Smooth muscle cell (in vitro differentiated cells): Measurements from ENCODE around the gene ANKH. TPM values are rescaled to one million over a fixed set of nuclear protein-coding genes. Genes with fewer than 3 reads are reported as not detected.
A peak's percentile ranks its signal among the peaks of the same experiment; 100 is the strongest.

Source experiments
- DNase-seq: peaks from one replicate; lab custom pipeline; 2025; ENCODE audit not compliant: unreplicated experiment; lab: John Stamatoyannopoulos, UW
- H2AFZ ChIP-seq: fragments of 200-600 bp; sonication (generic); 2 replicates; pipeline ENCODE4 v1.6.0; 2016; ENCODE audit warnings: antibody characterized with exemption, low read depth, mild to moderate bottlenecking
- H3F3A ChIP-seq: fragments of 200-600 bp; sonication (generic); 2 replicates; pipeline ENCODE4 v1.6.0; 2017; ENCODE audit warnings: antibody characterized with exemption, low read depth
- H3K27ac ChIP-seq: fragments of 200-600 bp; sonication (generic); 2 replicates; pipeline ENCODE4 v1.5.1; 2016; ENCODE audit warnings: low read depth, mild to moderate bottlenecking
- H3K27me3 ChIP-seq: fragments of 200-600 bp; sonication (generic); 2 replicates; pipeline ENCODE4 v1.6.1; 2016; ENCODE audit warnings: low read depth, mild to moderate bottlenecking
- H3K36me3 ChIP-seq: fragments of 200-600 bp; sonication (generic); 2 replicates; pipeline ENCODE4 v1.5.1; 2016; ENCODE audit warnings: low read depth
- H3K4me1 ChIP-seq: fragments of 200-600 bp; sonication (generic); 2 replicates; pipeline ENCODE4 v1.5.1; 2016; ENCODE audit warnings: low read depth
- H3K4me2 ChIP-seq: fragments of 200-600 bp; sonication (generic); 2 replicates; pipeline ENCODE4 v1.6.0; 2016; ENCODE audit warnings: mild to moderate bottlenecking
- H3K4me3 ChIP-seq: fragments of 200-600 bp; sonication (generic); 2 replicates; pipeline ENCODE4 v1.5.1; 2016; ENCODE audit warnings: mild to moderate bottlenecking
- H3K79me2 ChIP-seq: fragments of 200-600 bp; sonication (generic); 2 replicates; pipeline ENCODE4 v1.6.0; 2016; ENCODE audit warnings: low read depth, mild to moderate bottlenecking
- H3K9ac ChIP-seq: fragments of 200-600 bp; sonication (generic); 2 replicates; pipeline ENCODE4 v1.6.0; 2016; ENCODE audit warnings: low read depth
- H3K9me3 ChIP-seq: fragments of 200-600 bp; sonication (generic); replicated peaks from 2 replicates; pipeline ENCODE4 v1.5.1; 2016; ENCODE audit warnings: low read depth
- H4K20me1 ChIP-seq: fragments of 200-600 bp; sonication (generic); 2 replicates; pipeline ENCODE4 v1.6.0; 2016; ENCODE audit warnings: low read depth
- WGBS: methylation state at CpG from one replicate; pipeline ENCODE4 v1.1.7; 2016; ENCODE audit warnings: low lambda C conversion rate; 5-methylcytosine and 5-hydroxymethylcytosine counted together
- polyA plus RNA-seq: library from polyadenylated mRNA; unstranded; fragments of >200 nt; fragmentation: Nextera tagmentation; extraction: Ambion mirVana; gene quantifications from 2 replicates; pipeline ENCODE4 v1.2.1, GENCODE V29; 2016
- total RNA-seq: library from RNA; depleted of rRNA; stranded (reverse); fragments of >200 nt; gene quantifications from 2 replicates; pipeline ENCODE4 v1.2.3, GENCODE V29; 2014
- TF ChIP-seq, protein P1 (sequence below): fragments of 200-600 bp; sonication (generic); IDR thresholded peaks from 2 replicates; pipeline ENCODE4 v1.5.1; 2017; ENCODE audit warnings: borderline replicate concordance, mild to moderate bottlenecking, antibody characterized with exemption; ENCODE audit not compliant: insufficient read depth, poor library complexity, severe bottlenecking

ANKH gene
- total and polyA plus RNA-seq, 2 experiments from 2014 or later = 48.0 to 56.6 TPM

DNA sequence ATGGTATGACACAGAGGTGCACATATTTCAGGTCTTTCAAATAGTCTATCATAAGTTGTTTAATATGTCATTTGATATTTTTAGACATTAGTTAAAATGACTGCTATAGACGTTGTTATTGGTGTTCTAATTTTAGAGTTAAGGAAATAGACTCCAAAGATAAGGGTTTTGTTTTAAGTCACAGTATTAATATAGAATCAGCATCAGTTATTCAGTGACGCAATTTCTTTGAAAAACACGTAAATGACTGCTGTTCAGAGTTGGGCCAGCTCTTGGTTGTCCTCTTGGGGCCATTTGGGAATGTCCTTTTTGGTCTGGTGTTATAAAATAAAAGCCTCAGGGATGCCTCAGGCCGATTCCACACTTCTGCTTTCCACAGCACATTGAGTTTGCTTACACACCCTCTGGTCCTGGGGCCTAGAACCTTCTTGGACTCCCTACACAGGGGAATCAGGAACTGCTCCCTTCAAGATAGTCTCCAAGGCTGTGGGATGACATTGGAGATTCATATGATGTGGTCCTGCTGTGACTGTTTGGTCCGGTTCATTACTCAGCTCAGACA, 192.7 kb downstream of the ANKH start:
- H3F3A ChIP-seq = no peaks in the 10 kb centered on the region
- H3K36me3 ChIP-seq = no peaks in the 10 kb centered on the region
- H3K4me3 ChIP-seq = no peak overlapping the region
- H2AFZ ChIP-seq = no peak overlapping the region
- H3K9me3 ChIP-seq = no peaks in the 10 kb centered on the region
- no peak overlapping the region for H3K27ac ChIP-seq
- 92% methylated on average over 5 of the region's 5 CpGs for WGBS
- H3K4me2 ChIP-seq = no peak overlapping the region
- H3K27me3 ChIP-seq = no peaks in the 10 kb centered on the region
- DNase-seq = no peak
- H3K4me1 ChIP-seq = peaks cover 18% of the 10 kb centered on the region
- TF ChIP-seq, protein P1, sequence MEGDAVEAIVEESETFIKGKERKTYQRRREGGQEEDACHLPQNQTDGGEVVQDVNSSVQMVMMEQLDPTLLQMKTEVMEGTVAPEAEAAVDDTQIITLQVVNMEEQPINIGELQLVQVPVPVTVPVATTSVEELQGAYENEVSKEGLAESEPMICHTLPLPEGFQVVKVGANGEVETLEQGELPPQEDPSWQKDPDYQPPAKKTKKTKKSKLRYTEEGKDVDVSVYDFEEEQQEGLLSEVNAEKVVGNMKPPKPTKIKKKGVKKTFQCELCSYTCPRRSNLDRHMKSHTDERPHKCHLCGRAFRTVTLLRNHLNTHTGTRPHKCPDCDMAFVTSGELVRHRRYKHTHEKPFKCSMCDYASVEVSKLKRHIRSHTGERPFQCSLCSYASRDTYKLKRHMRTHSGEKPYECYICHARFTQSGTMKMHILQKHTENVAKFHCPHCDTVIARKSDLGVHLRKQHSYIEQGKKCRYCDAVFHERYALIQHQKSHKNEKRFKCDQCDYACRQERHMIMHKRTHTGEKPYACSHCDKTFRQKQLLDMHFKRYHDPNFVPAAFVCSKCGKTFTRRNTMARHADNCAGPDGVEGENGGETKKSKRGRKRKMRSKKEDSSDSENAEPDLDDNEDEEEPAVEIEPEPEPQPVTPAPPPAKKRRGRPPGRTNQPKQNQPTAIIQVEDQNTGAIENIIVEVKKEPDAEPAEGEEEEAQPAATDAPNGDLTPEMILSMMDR = no peak
- H3K79me2 ChIP-seq = peaks cover 30% of the 10 kb centered on the region
- H3K9ac ChIP-seq = no peak overlapping the region
- H4K20me1 ChIP-seq = peaks cover 29% of the 10 kb centered on the region

DNA sequence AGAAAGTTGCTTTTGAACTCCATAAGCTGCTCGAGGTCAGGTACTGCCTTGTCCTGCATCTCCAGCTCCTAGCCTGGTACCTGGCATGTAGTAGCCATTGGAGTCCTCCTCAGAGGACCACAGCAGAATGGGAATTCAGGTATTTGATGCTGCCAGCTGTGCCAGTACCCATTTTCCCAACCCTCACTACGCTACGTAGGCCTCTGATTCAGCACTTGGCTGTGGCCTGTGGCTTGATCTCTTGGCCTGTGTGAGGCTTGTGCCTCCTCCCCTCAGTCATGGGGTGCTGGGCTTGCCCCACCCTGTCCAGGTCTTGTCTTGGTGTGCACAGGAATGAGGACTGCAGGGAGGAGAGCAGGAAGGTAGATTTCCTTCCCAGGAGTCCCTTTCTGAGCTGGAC, 195.3 kb downstream of the ANKH start:
- H4K20me1 ChIP-seq = peaks cover 53% of the 10 kb centered on the region
- no peaks in the 10 kb centered on the region for H3K27me3 ChIP-seq
- no peaks in the 10 kb centered on the region for H3K36me3 ChIP-seq
- H3K9ac ChIP-seq = peak overlapping the region; percentile 66
- H3K27ac ChIP-seq = peak overlapping the region; percentile 91
- peaks cover 18% of the 10 kb centered on the region for H3K4me1 ChIP-seq
- H3K79me2 ChIP-seq = peaks cover 55% of the 10 kb centered on the region
- DNase-seq = no peak
- peak overlapping the region; percentile 77 for H3K4me2 ChIP-seq
- no peaks in the 10 kb centered on the region for H3K9me3 ChIP-seq
- H3F3A ChIP-seq = no peaks in the 10 kb centered on the region
- H2AFZ ChIP-seq = no peak overlapping the region
- 55% methylated on average over 3 of the region's 3 CpGs for WGBS
- TF ChIP-seq, protein P1 = no peak
- no peak overlapping the region for H3K4me3 ChIP-seq

DNA sequence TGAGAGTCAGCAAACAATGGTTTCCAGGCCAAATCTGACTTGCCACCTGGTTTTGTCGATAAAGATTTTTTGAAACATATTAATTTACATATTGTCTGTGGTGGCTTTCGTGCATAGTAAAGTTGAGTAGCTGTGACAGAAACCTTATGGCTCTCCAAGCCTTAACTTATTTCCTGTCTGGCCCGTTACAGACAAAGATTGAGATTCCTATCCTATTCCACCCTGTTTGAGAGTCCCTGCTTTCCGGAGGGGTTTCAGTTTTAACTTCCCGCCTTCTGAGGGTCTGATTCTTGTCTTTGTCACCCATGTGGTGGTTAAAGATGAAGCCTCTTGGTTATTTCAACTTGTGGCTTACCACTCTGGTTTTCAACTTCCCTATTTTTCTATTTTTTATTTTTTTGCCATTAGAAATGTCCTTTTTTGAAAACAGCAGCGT, 195.7 kb downstream of the ANKH start:
- H3K4me1 ChIP-seq = peaks cover 18% of the 10 kb centered on the region
- H3K36me3 ChIP-seq = no peaks in the 10 kb centered on the region
- TF ChIP-seq, protein P1 = no peak
- no peaks in the 10 kb centered on the region for H3K27me3 ChIP-seq
- WGBS = 43% methylated on average over 6 of the region's 6 CpGs
- DNase-seq = no peak
- no peak overlapping the region for H3K4me3 ChIP-seq
- peak overlapping the region; percentile 91 for H3K27ac ChIP-seq
- H3K9ac ChIP-seq = peak overlapping the region; percentile 66
- peaks cover 59% of the 10 kb centered on the region for H3K79me2 ChIP-seq
- H2AFZ ChIP-seq = no peak overlapping the region
- H3F3A ChIP-seq = no peaks in the 10 kb centered on the region
- peak overlapping the region; percentile 77 for H3K4me2 ChIP-seq
- H3K9me3 ChIP-seq = no peaks in the 10 kb centered on the region
- H4K20me1 ChIP-seq = peaks cover 58% of the 10 kb centered on the region
